ENCODE data around the gene LINGO3.

DNA sequence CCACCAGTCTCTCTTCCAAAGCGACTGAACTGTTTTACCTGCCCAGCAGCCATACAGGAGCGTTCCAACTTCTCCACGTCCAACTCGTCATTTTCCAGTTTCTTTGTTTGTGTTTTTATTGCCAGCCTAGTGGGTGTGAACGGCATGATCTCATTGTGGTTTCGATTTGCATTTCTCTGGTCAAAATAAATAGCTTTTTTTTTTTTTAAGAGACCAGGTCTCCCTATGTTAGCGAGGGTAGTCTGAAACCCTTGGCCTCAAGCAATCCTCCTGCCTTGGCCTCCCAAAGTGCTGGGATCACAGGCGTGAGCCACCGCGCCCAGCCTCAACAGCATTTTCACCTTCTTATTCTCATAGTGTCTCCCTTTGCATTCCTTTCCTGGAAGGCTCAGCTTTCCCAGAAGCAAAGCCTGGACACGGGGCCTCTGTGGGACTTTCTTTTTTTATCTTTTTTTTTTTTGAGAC, 47.6 kb downstream of the LINGO3 start:
- TF ChIP-seq, protein P1, sequence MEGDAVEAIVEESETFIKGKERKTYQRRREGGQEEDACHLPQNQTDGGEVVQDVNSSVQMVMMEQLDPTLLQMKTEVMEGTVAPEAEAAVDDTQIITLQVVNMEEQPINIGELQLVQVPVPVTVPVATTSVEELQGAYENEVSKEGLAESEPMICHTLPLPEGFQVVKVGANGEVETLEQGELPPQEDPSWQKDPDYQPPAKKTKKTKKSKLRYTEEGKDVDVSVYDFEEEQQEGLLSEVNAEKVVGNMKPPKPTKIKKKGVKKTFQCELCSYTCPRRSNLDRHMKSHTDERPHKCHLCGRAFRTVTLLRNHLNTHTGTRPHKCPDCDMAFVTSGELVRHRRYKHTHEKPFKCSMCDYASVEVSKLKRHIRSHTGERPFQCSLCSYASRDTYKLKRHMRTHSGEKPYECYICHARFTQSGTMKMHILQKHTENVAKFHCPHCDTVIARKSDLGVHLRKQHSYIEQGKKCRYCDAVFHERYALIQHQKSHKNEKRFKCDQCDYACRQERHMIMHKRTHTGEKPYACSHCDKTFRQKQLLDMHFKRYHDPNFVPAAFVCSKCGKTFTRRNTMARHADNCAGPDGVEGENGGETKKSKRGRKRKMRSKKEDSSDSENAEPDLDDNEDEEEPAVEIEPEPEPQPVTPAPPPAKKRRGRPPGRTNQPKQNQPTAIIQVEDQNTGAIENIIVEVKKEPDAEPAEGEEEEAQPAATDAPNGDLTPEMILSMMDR (IDR thresholded peaks at IDR 0.05): no peak
- no peak for TF ChIP-seq POLR2A (IDR thresholded peaks at IDR 0.05)
